Loucy (cell line): ENCODE data around the gene FMNL2.

Source experiments
- H2AFZ ChIP-seq: fragments of 200-600 bp; sonication (generic); 2 replicates; pipeline ENCODE4 v1.6.0; 2016; ENCODE audit warnings: antibody characterized with exemption, mild to moderate bottlenecking, low read length, moderate library complexity
- H3F3A ChIP-seq: fragments of 200-600 bp; 2 replicates; pipeline ENCODE4 v1.6.0; 2016; ENCODE audit warnings: antibody characterized with exemption, low read depth, mild to moderate bottlenecking
- H3K27me3 ChIP-seq: fragments of 200-600 bp; sonication (generic); 2 replicates; pipeline ENCODE4 v1.6.1; 2014; ENCODE audit warnings: low read length, mild to moderate bottlenecking; ENCODE audit not compliant: insufficient read depth, poor library complexity, severe bottlenecking
- H3K36me3 ChIP-seq: fragments of 200-600 bp; sonication (generic); 2 replicates; pipeline ENCODE4 v1.6.1; 2016; ENCODE audit warnings: low read length; ENCODE audit not compliant: insufficient read depth
- H3K4me1 ChIP-seq: fragments of 200-600 bp; sonication (generic); 2 replicates; pipeline ENCODE4 v1.5.1; 2014; ENCODE audit warnings: low read length, mild to moderate bottlenecking; ENCODE audit not compliant: insufficient read depth, poor library complexity, severe bottlenecking
- H3K4me2 ChIP-seq: fragments of 200-600 bp; sonication (generic); 2 replicates; pipeline ENCODE4 v1.6.0; 2014; ENCODE audit warnings: antibody characterized with exemption, low read length, low read depth, mild to moderate bottlenecking; ENCODE audit not compliant: poor library complexity, severe bottlenecking
- H3K4me3 ChIP-seq: fragments of 200-600 bp; sonication (generic); 2 replicates; pipeline ENCODE4 v1.5.1; 2014; ENCODE audit warnings: low read length, mild to moderate bottlenecking, mixed read lengths; ENCODE audit not compliant: poor library complexity, severe bottlenecking
- H3K79me2 ChIP-seq: fragments of 200-600 bp; sonication (generic); 2 replicates; pipeline ENCODE4 v1.6.1; 2014; ENCODE audit warnings: low read length; ENCODE audit not compliant: insufficient read depth
- H3K9ac ChIP-seq: fragments of 200-600 bp; sonication (generic); 2 replicates; pipeline ENCODE4 v1.6.0; 2014; ENCODE audit warnings: mild to moderate bottlenecking, low read depth, low read length, moderate library complexity; ENCODE audit not compliant: poor library complexity, severe bottlenecking
- H3K9me2 ChIP-seq: fragments of 200-600 bp; sonication (generic); replicated peaks from 2 replicates; pipeline ENCODE4 v1.6.1; 2016; ENCODE audit warnings: low read depth, low read length, mixed read lengths
- H3K9me3 ChIP-seq: fragments of 200-600 bp; sonication (generic); 2 replicates; pipeline ENCODE4 v1.6.1; 2014; ENCODE audit warnings: mild to moderate bottlenecking, antibody characterized with exemption, low read length, low read depth; ENCODE audit not compliant: insufficient read depth
- H4K20me1 ChIP-seq: fragments of 200-600 bp; sonication (generic); 2 replicates; pipeline ENCODE4 v1.6.0; 2014; ENCODE audit warnings: antibody characterized with exemption, low read length, mild to moderate bottlenecking; ENCODE audit not compliant: insufficient read depth, poor library complexity, severe bottlenecking
- CTCF ChIP-seq: fragments of 200-600 bp; sonication (generic); conservative IDR thresholded peaks from 2 replicates; pipeline ENCODE4 v1.5.1; 2014; ENCODE audit warnings: mild to moderate bottlenecking, antibody characterized with exemption, low read length
- EZH2phosphoT487 ChIP-seq: fragments of 200-600 bp; IDR thresholded peaks from 2 replicates; pipeline ENCODE4 v1.6.1; 2018; ENCODE audit warnings: antibody characterized with exemption, mild to moderate bottlenecking, moderate library complexity, borderline replicate concordance

FMNL2 gene

GRCh38 chr2:152396763-152397162 lies 61.8 kb downstream of the FMNL2 start:
- H2AFZ ChIP-seq, result no peak overlapping the region
- no peaks in the 10 kb centered on the region for H3K4me1 ChIP-seq
- TF ChIP-seq CTCF, result no peak
- TF ChIP-seq EZH2phosphoT487, result no peak
- no peak overlapping the region for H3K4me3 ChIP-seq
- no peaks in the 10 kb centered on the region for H3K9me2 ChIP-seq
- H3K9me3 ChIP-seq, result no peaks in the 10 kb centered on the region
- H3K27me3 ChIP-seq, result no peaks in the 10 kb centered on the region
- H3K79me2 ChIP-seq, result no peaks in the 10 kb centered on the region
- H3K4me2 ChIP-seq, result no peak overlapping the region
- no peaks in the 10 kb centered on the region for H3F3A ChIP-seq
- no peaks in the 10 kb centered on the region for H4K20me1 ChIP-seq
- H3K36me3 ChIP-seq, result no peaks in the 10 kb centered on the region
- H3K9ac ChIP-seq, result no peak overlapping the region

- H3K4me3 ChIP-seq, result no peak overlapping the region
- no peaks in the 10 kb centered on the region for H3K79me2 ChIP-seq
- no peak overlapping the region for H2AFZ ChIP-seq
- H3K27me3 ChIP-seq, result no peaks in the 10 kb centered on the region
- H3K9me2 ChIP-seq, result no peaks in the 10 kb centered on the region
- H4K20me1 ChIP-seq, result no peaks in the 10 kb centered on the region
- no peaks in the 10 kb centered on the region for H3F3A ChIP-seq
- no peaks in the 10 kb centered on the region for H3K36me3 ChIP-seq
- no peaks in the 10 kb centered on the region for H3K4me1 ChIP-seq
- TF ChIP-seq CTCF (no peak), EZH2phosphoT487 (no peak)
- H3K9me3 ChIP-seq, result no peaks in the 10 kb centered on the region
- H3K9ac ChIP-seq, result no peak overlapping the region
- no peak overlapping the region for H3K4me2 ChIP-seq
Measured at GRCh38 chr2:152399003-152399402, 64.0 kb downstream of the FMNL2 start.

- no peak overlapping the region for H3K4me3 ChIP-seq
- H2AFZ ChIP-seq, result no peak overlapping the region
- no peaks in the 10 kb centered on the region for H3K4me1 ChIP-seq
- H3K9ac ChIP-seq, result no peak overlapping the region
- no peaks in the 10 kb centered on the region for H3K27me3 ChIP-seq
- TF ChIP-seq EZH2phosphoT487 (no peak), CTCF (no peak)
- no peaks in the 10 kb centered on the region for H3K36me3 ChIP-seq
- no peaks in the 10 kb centered on the region for H4K20me1 ChIP-seq
- H3K9me3 ChIP-seq, result no peaks in the 10 kb centered on the region
- no peak overlapping the region for H3K4me2 ChIP-seq
- no peaks in the 10 kb centered on the region for H3K79me2 ChIP-seq
- H3F3A ChIP-seq, result no peaks in the 10 kb centered on the region
- H3K9me2 ChIP-seq, result no peaks in the 10 kb centered on the region
Measured at GRCh38 chr2:152400607-152401214, 65.7 kb downstream of the FMNL2 start.
